ENCODE measurements around the gene PDE4D.
A peak's percentile ranks its signal among the peaks of the same experiment; 100 is the strongest.

The PDE4D gene

GRCh38 chr5:59178071-59178470 lies 715.5 kb downstream of the PDE4D start:
- Histone ChIP-seq H2AFZ (ENCODE audit: low read length) (peak overlapping the region; percentile 6; the same call in 1 of the 2 replicates), H3K9me2 (replicated peaks; ENCODE audit: insufficient read depth, low read length) (no peaks in the 10 kb centered on the region), H3K4me1 (ENCODE audit: low read length) (peaks cover 18% of the 10 kb centered on the region), H3F3A (ENCODE audit: insufficient read depth, low read length) (peaks cover 3% of the 10 kb centered on the region; the same call in 1 of the 2 replicates), H3K9ac (ENCODE audit: low read length) (no peak overlapping the region), H3K27ac (ENCODE audit: low read length) (peak overlapping the region; percentile 40; the same call in 1 of the 2 replicates), H3K36me3 (replicated peaks; ENCODE audit: insufficient read depth, low read length) (no peaks in the 10 kb centered on the region), H3K79me2 (ENCODE audit: low read length) (no peaks in the 10 kb centered on the region), H3K4me3 (ENCODE audit: low read length) (no peak overlapping the region), H3K9me3 (replicated peaks; ENCODE audit: insufficient read depth, low read length) (no peaks in the 10 kb centered on the region), H3K4me2 (ENCODE audit: low read depth, low read length) (peak overlapping the region; percentile 8; the same call in 1 of the 2 replicates), H4K20me1 (ENCODE audit: insufficient read depth, low read length) (no peaks in the 10 kb centered on the region), H3K27me3 (replicated peaks; ENCODE audit: insufficient read depth, low read length) (no peaks in the 10 kb centered on the region)
- TF ChIP-seq EZH2 (optimal IDR thresholded peaks at IDR 0.05; ENCODE audit: low read depth, low read length) = no peak
- no peak for TF ChIP-seq CTCF (IDR thresholded peaks at IDR 0.05; ENCODE audit: low read length)
- no peak for TF ChIP-seq EZH2phosphoT487 (IDR thresholded peaks at IDR 0.05; ENCODE audit: low read length)
- no peak for DNase-seq

- peak overlapping the region; percentile 6; the same call in 1 of the 2 replicates for H2AFZ ChIP-seq (ENCODE audit: low read length)
- H3K4me1 ChIP-seq (ENCODE audit: low read length) = peaks cover 18% of the 10 kb centered on the region
- no peaks in the 10 kb centered on the region for H4K20me1 ChIP-seq (ENCODE audit: insufficient read depth, low read length)
- no peaks in the 10 kb centered on the region for H3K27me3 ChIP-seq (replicated peaks; ENCODE audit: insufficient read depth, low read length)
- H3K9me2 ChIP-seq (replicated peaks; ENCODE audit: insufficient read depth, low read length) = no peaks in the 10 kb centered on the region
- H3K9ac ChIP-seq (ENCODE audit: low read length) = no peak overlapping the region
- no peaks in the 10 kb centered on the region for H3K36me3 ChIP-seq (replicated peaks; ENCODE audit: insufficient read depth, low read length)
- peaks cover 3% of the 10 kb centered on the region; the same call in 1 of the 2 replicates for H3F3A ChIP-seq (ENCODE audit: insufficient read depth, low read length)
- H3K4me2 ChIP-seq (ENCODE audit: low read depth, low read length) = peak overlapping the region; percentile 8; the same call in 1 of the 2 replicates
- H3K4me3 ChIP-seq (ENCODE audit: low read length) = no peak overlapping the region
- no peaks in the 10 kb centered on the region for H3K79me2 ChIP-seq (ENCODE audit: low read length)
- H3K27ac ChIP-seq (ENCODE audit: low read length) = peak overlapping the region; percentile 40; the same call in 1 of the 2 replicates
- TF ChIP-seq EZH2phosphoT487 (IDR thresholded peaks at IDR 0.05; ENCODE audit: low read length) = no peak
- no peak for TF ChIP-seq EZH2 (optimal IDR thresholded peaks at IDR 0.05; ENCODE audit: low read depth, low read length)
- no peak for TF ChIP-seq CTCF (IDR thresholded peaks at IDR 0.05; ENCODE audit: low read length)
- DNase-seq = no peak
- no peaks in the 10 kb centered on the region for H3K9me3 ChIP-seq (replicated peaks; ENCODE audit: insufficient read depth, low read length)
Measured at GRCh38 chr5:59177644-59178043, 715.9 kb downstream of the PDE4D start.

- Histone ChIP-seq H3K4me3 (ENCODE audit: low read length) (no peak overlapping the region), H2AFZ (ENCODE audit: low read length) (no peak overlapping the region), H3K27me3 (replicated peaks; ENCODE audit: insufficient read depth, low read length) (no peaks in the 10 kb centered on the region)
Measured at GRCh38 chr5:59174248-59174844, 719.2 kb downstream of the PDE4D start.

More at GRCh38 chr5:59174248-59174844, 719.2 kb downstream of the PDE4D start:
- H3K4me1 ChIP-seq (ENCODE audit: low read length) = peaks cover 15% of the 10 kb centered on the region
- no peak overlapping the region for H3K27ac ChIP-seq (ENCODE audit: low read length)
- H4K20me1 ChIP-seq (ENCODE audit: insufficient read depth, low read length) = no peaks in the 10 kb centered on the region
- H3K4me2 ChIP-seq (ENCODE audit: low read depth, low read length) = no peak overlapping the region
- no peaks in the 10 kb centered on the region for H3K36me3 ChIP-seq (replicated peaks; ENCODE audit: insufficient read depth, low read length)
- no peaks in the 10 kb centered on the region for H3K79me2 ChIP-seq (ENCODE audit: low read length)
- no peaks in the 10 kb centered on the region for H3K9me2 ChIP-seq (replicated peaks; ENCODE audit: insufficient read depth, low read length)
- no peak overlapping the region for H3K9ac ChIP-seq (ENCODE audit: low read length)
- H3K9me3 ChIP-seq (replicated peaks; ENCODE audit: insufficient read depth, low read length) = no peaks in the 10 kb centered on the region
- peaks cover 3% of the 10 kb centered on the region; the same call in 1 of the 2 replicates for H3F3A ChIP-seq (ENCODE audit: insufficient read depth, low read length)
- TF ChIP-seq EZH2 (optimal IDR thresholded peaks at IDR 0.05; ENCODE audit: low read depth, low read length) = no peak
- peak; percentile 89 for TF ChIP-seq CTCF (IDR thresholded peaks at IDR 0.05; ENCODE audit: low read length)
- peak; percentile 64 for DNase-seq

Measured in MM.1S (cell line).